Parathyroid adenoma (tissue), 2 donors: ENCODE data around the gene HES7.

ENCODE experiments used
- H2AFZ ChIP-seq: fragments of 300-600 bp; sonication (generic); one replicate; pipeline ENCODE4 v1.7.0; 2017; ENCODE audit warnings: antibody characterized with exemption, mild to moderate bottlenecking
- H3K27ac ChIP-seq: fragments of 300-600 bp; sonication (generic); one replicate; pipeline ENCODE4 v1.7.0; 2017
- H3K27me3 ChIP-seq: fragments of 300-600 bp; sonication (generic); one replicate; pipeline ENCODE4 v1.7.0; 2017; ENCODE audit warnings: low read length; ENCODE audit not compliant: control insufficient read depth, insufficient read depth
- H3K36me3 ChIP-seq: fragments of 300-600 bp; sonication (generic); one replicate; pipeline ENCODE4 v1.7.0; 2017; ENCODE audit warnings: low read length; ENCODE audit not compliant: control insufficient read depth, insufficient read depth
- H3K4me1 ChIP-seq: fragments of 300-600 bp; sonication (generic); one replicate; pipeline ENCODE4 v1.7.0; 2017; ENCODE audit warnings: control low read depth
- H3K4me2 ChIP-seq: fragments of 300-600 bp; sonication (generic); one replicate; pipeline ENCODE4 v1.7.0; 2017; ENCODE audit warnings: low read length
- H3K4me3 ChIP-seq: fragments of 300-600 bp; sonication (generic); one replicate; pipeline ENCODE4 v1.7.0; 2017; ENCODE audit warnings: low read depth, low read length
- H3K79me2 ChIP-seq: fragments of 300-600 bp; sonication (generic); one replicate; pipeline ENCODE4 v1.7.0; 2017; ENCODE audit warnings: control low read depth
- H3K9ac ChIP-seq: fragments of 300-600 bp; sonication (generic); one replicate; pipeline ENCODE4 v1.7.0; 2017; ENCODE audit warnings: mild to moderate bottlenecking
- H3K9me3 ChIP-seq: fragments of 300-600 bp; sonication (generic); one replicate; pipeline ENCODE4 v1.7.0; 2017; ENCODE audit warnings: low read length; ENCODE audit not compliant: control insufficient read depth
- CTCF ChIP-seq: fragments of 300-600 bp; sonication (generic); IDR thresholded peaks from one replicate; pipeline ENCODE4 v1.7.0; 2017; ENCODE audit warnings: antibody characterized with exemption, mild to moderate bottlenecking
- donor health status: primary hyperparathyroidism.

Gene HES7

GRCh38 chr17:8164815-8165131 is 40.9 kb upstream of the HES7 start:
- Histone ChIP-seq H3K9ac (no peak overlapping the region), H2AFZ (peak overlapping the region; percentile 93), H3K27me3 (no peaks in the 10 kb centered on the region), H3K36me3 (no peaks in the 10 kb centered on the region), H3K4me1 (peaks cover 30% of the 10 kb centered on the region), H3K79me2 (peaks cover 30% of the 10 kb centered on the region), H3K9me3 (no peaks in the 10 kb centered on the region), H3K27ac (peak overlapping the region; percentile 100), H3K4me3 (no peak overlapping the region), H3K4me2 (no peak overlapping the region)
- TF ChIP-seq CTCF = no peak

DNA sequence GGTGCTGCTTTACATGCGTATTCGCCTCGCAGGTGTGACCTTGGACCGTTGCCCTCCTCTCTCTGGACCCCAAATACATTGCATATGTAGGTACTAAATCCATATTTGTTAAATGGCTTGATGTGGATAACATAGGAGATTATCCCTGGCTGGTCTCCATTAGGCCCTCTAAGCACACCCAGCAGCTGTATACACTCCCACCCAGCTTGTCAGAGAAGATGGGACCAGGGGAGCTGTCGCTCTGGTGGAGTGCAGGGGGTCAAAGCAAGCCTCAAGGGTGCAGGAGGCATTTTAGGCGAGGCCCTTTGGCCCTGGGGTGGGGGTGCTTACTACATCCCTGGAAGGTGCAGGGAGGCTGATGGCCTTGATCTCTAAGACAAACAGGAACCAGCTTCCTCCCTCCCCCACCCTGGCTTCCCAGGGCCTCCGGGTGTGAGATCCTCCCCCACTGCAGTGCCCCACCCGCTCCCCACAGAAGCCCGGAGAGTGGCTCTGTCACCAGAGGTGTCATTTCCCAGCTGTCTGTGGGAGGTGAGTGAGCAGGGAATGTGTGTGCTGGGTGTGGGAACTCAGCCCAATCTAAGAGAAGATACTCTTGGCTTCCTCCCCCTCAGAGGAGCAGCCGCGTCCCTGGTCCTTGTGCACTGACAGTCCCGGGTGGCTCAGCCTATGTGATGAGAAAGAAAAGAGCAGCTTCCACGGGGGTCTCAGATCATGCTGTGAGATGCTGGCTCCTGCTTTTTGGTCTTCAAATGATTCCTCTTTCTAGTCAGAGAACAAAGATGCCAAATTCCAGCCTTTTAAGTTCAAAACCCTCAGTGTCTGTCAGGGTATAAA is 40.3 kb upstream of the HES7 start:
- H3K9me3 ChIP-seq = no peaks in the 10 kb centered on the region
- peak overlapping the region; percentile 93 for H2AFZ ChIP-seq
- peaks cover 30% of the 10 kb centered on the region for H3K79me2 ChIP-seq
- no peak for TF ChIP-seq CTCF
- peaks cover 31% of the 10 kb centered on the region for H3K4me1 ChIP-seq
- no peaks in the 10 kb centered on the region for H3K36me3 ChIP-seq
- H3K27ac ChIP-seq = peak overlapping the region; percentile 100
- no peaks in the 10 kb centered on the region for H3K27me3 ChIP-seq
- H3K9ac ChIP-seq = no peak overlapping the region
- H3K4me3 ChIP-seq = no peak overlapping the region
- H3K4me2 ChIP-seq = peak overlapping the region; percentile 67

GRCh38 chr17:8162997-8163977 is 39.4 kb upstream of the HES7 start:
- H3K36me3 ChIP-seq = no peaks in the 10 kb centered on the region
- TF ChIP-seq CTCF = no peak
- H3K4me1 ChIP-seq = peaks cover 34% of the 10 kb centered on the region

DNA sequence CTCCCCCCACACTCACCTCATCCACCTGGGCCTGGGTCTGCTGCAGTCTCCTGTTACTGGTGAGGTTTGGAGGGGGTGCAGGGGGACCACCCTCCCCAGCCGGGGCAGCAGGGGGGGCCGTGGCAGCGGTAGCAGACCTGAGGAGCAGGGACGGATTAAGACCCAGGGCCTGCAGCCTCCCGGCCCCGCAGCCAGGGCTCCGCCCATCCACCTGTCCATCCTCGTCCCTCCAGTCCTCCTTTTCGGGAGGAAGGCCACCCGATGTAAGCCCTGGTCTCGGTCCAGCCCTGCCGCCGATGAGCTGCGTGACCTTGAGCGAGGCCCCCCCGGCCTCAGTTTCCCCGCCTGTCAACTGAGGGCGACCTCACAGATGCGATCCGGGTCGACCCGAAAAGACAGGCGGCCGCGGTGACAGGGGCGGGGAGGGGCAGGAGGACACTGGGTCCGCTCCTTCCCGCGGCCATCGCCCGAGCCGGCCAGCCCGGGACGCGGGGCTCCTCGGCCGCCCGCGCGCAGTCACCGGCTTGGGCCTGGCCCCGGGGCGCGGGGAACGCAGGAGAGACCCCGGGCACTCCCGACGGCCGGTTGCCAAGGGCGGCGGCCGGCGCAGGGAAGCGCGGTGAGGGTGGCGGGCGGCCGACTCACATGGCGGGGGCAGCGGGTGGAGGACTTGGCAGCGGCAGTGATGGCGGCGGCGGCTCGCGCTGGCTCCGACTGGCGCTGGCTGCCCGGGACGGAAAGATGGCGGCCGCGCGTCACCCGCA is 38.5 kb upstream of the HES7 start, which contains the start of gene VAMP2:
Gene VAMP2 (minus strand): TSS at position 716 of the 764 bp plus-strand sequence. CDS start 69 bp downstream, at position 647.
- Histone ChIP-seq H3K79me2 (peaks cover 23% of the 10 kb centered on the region), H3K4me3 (peak within 1 kb of the TSS; percentile 99), H3K36me3 (no peaks in the 10 kb centered on the region), H3K4me1 (peaks cover 35% of the 10 kb centered on the region), H3K4me2 (peak within 1 kb of the TSS; percentile 99), H3K9me3 (no peaks in the 10 kb centered on the region), H3K27ac (peak within 1 kb of the TSS; percentile 100), H2AFZ (peak within 1 kb of the TSS; percentile 93), H3K27me3 (no peaks in the 10 kb centered on the region), H3K9ac (peak within 1 kb of the TSS; percentile 99)
- TF ChIP-seq CTCF = no peak

More at GRCh38 chr17:8162997-8163977, 39.4 kb upstream of the HES7 start:
- Histone ChIP-seq H3K4me3 (peak overlapping the region; percentile 47), H3K79me2 (peaks cover 27% of the 10 kb centered on the region), H3K4me2 (peak overlapping the region; percentile 67), H3K9me3 (no peaks in the 10 kb centered on the region), H3K27me3 (no peaks in the 10 kb centered on the region), H3K9ac (peak overlapping the region; percentile 53), H3K27ac (peak overlapping the region; percentile 100), H2AFZ (peak overlapping the region; percentile 93)
